Kidney epithelial cell (primary cell): ENCODE data around the gene TRIML1. TPM values are rescaled to one million over a fixed set of nuclear protein-coding genes. Genes with fewer than 3 reads are reported as not detected.

Experiments
- DNase-seq: peaks from one replicate; pipeline ENCODE4 v3.0.0-alpha.2; 2010; ENCODE audit warnings: low read depth
- H3K27me3 ChIP-seq: 2 replicates; pipeline ENCODE4 v1.6.0; 2011; ENCODE audit warnings: low read length; ENCODE audit not compliant: control insufficient read depth, insufficient read depth
- H3K36me3 ChIP-seq: 2 replicates; pipeline ENCODE4 v1.5.1; 2011; ENCODE audit warnings: low read length; ENCODE audit not compliant: control insufficient read depth, insufficient read depth
- H3K4me3 ChIP-seq: 2 replicates; pipeline ENCODE4 v1.5.1; 2011; ENCODE audit warnings: low read depth, mild to moderate bottlenecking, control low read depth, low read length
- total RNA-seq: library from RNA; depleted of rRNA; stranded (reverse); fragments of >200 nt; gene quantifications from 2 replicates; pipeline ENCODE4 v1.2.3, GENCODE V29; 2015
- TF ChIP-seq, protein P1 (sequence below): IDR thresholded peaks from 2 replicates; pipeline ENCODE4 v1.5.1; 2011; ENCODE audit warnings: mild to moderate bottlenecking, moderate library complexity, low read length, control low read depth, inconsistent platforms; ENCODE audit not compliant: insufficient read depth, poor library complexity, severe bottlenecking

The TRIML1 gene
- total RNA-seq, 1 donor from 2014 or later: not detected

DNA sequence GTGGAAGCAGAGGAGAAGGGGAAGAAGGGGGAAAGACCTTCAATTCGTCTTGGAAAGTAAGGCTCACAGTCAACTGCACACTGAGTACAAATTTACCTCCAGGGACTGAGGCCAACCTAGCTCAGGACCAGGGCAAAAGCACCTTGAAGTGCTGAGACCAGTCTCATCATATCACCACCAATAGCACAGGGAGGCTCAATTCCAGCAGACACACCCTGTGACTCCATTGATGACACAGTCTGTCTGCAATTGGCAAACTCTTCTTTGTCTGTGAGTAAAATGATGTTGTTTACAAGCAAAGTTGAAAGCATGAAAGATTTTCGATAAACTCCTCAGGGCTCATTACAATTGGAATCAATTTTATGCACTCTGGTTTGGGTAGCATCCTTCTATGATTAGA, 32.3 kb downstream of the TRIML1 start:
- TF ChIP-seq, protein P1, sequence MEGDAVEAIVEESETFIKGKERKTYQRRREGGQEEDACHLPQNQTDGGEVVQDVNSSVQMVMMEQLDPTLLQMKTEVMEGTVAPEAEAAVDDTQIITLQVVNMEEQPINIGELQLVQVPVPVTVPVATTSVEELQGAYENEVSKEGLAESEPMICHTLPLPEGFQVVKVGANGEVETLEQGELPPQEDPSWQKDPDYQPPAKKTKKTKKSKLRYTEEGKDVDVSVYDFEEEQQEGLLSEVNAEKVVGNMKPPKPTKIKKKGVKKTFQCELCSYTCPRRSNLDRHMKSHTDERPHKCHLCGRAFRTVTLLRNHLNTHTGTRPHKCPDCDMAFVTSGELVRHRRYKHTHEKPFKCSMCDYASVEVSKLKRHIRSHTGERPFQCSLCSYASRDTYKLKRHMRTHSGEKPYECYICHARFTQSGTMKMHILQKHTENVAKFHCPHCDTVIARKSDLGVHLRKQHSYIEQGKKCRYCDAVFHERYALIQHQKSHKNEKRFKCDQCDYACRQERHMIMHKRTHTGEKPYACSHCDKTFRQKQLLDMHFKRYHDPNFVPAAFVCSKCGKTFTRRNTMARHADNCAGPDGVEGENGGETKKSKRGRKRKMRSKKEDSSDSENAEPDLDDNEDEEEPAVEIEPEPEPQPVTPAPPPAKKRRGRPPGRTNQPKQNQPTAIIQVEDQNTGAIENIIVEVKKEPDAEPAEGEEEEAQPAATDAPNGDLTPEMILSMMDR: no peak
- DNase-seq: no peak
- no peak overlapping the region for H3K4me3 ChIP-seq

DNA sequence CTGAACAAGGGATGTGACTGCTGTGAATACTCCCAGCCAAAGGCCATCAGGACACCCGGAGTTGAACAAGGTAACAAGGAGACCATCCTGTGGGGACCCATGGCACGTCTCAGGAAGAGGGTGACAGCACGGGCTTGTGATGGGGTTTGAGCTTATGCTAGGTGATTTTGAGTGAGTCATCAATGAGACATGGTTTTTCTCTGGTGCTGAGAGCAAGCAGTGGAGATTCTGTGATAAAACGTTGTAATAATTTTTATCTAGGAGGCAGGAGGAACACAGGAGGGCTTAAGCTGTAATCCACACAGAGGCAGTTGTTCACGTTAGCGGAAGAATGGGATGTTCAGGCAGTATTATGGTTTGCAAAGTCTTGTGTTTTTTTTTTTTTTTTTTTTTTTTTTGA, 36.0 kb downstream of the TRIML1 start:
- DNase-seq: no peak
- Histone ChIP-seq H3K4me3 (no peak overlapping the region), H3K36me3 (no peaks in the 10 kb centered on the region), H3K27me3 (no peaks in the 10 kb centered on the region)
- TF ChIP-seq, protein P1: no peak

More for the DNA sequence above, 32.3 kb downstream of the TRIML1 start:
- Histone ChIP-seq H3K27me3 (no peaks in the 10 kb centered on the region), H3K36me3 (no peaks in the 10 kb centered on the region)

DNA sequence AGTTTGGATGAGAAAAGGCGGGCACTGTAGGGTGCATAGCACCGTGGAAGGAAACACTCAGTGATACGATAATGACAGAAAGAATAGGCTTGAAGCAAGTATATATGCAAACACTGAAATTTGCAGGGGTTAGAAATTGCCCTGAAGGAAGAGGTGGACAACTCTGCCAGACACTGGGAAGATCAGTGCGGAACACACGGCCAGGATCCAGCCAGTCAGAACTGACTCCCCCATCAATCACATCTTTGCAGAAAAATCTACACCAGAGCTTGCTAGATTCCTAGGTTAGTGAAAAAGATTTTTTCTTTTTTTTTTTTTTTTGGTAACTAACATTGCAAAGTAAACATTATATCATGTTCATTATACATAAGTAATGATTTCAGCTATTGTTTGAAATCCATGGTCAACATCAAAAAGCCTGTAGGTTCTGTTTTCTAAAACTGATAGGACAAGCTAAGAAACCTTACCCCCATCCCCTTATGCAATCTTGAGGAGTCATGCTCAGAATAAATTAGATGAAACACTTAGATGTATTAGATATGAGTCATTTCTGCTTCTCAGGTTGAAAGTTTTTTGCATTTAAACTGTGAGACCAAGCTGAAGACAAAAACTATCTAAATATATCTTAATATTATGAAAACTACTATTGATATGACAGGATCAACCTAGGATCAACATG, 38.9 kb downstream of the TRIML1 start:
- no peak for DNase-seq
- H3K4me3 ChIP-seq: no peak overlapping the region
- TF ChIP-seq, protein P1: no peak
- no peaks in the 10 kb centered on the region for H3K36me3 ChIP-seq
- H3K27me3 ChIP-seq: no peaks in the 10 kb centered on the region

DNA sequence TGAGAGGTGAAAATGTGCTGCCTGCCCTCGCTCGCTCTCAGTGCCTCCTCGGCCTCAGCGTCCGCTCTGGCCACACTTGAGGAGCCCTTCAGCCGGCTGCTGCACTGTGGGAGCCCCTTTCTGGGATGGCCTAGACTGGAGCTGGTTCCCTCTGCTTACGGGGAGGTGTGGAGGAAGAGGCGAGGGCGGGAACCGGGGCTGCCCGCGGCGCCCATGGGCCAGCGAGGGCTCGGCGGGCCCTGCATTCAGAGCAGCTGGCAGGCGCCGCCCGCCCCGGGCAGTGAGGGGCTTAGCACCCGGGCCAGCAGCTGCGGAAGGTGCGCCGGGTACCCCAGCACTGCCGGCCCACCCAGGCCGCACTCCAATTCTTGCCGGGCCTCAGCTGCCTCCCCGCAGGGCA, 39.6 kb downstream of the TRIML1 start:
- no peak for DNase-seq
- Histone ChIP-seq H3K4me3 (no peak overlapping the region), H3K36me3 (no peaks in the 10 kb centered on the region), H3K27me3 (no peaks in the 10 kb centered on the region)
- TF ChIP-seq, protein P1: no peak

DNA sequence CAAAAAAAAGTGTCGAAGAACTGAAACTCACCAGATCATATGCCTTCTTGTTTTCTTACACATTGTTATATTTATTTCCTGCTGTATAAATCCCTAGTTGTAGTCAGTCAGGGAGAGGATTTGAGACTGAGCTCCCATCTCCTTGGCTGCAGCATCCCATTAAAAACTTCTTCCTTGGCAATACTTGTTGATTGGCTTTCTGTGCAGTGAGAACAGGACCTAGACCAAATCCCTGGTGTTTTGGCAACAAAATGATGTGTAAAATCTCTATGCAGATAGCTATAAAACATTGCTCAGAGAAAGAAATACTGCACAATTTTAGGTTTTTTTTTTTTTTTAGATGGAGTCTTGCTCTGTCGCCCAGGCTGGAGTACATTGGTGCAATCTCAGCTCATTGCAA, 47.9 kb downstream of the TRIML1 start:
- TF ChIP-seq, protein P1: no peak
- no peak overlapping the region for H3K4me3 ChIP-seq
- no peak for DNase-seq
- no peaks in the 10 kb centered on the region for H3K27me3 ChIP-seq
- H3K36me3 ChIP-seq: no peaks in the 10 kb centered on the region

DNA sequence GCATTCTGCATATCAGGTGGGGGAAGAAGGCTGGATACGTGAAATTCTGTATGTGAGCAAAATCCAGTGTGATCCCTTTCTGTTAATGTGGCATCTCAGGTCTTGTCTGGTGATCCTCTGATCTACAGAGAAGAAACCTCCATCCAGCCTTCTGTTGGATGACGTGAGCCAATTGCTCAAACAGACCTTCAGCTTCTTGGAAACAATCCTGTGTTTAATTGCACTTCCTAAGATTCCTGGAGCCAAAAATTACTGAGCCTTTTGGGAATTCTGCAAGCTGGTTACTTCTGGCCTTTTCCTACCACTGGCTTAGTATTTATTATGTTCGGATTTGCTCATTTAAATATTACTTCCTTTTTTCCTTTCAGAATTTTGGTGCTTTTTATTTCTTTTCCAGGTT, 51.2 kb downstream of the TRIML1 start:
- DNase-seq: no peak
- Histone ChIP-seq H3K27me3 (no peaks in the 10 kb centered on the region), H3K4me3 (no peak overlapping the region), H3K36me3 (no peaks in the 10 kb centered on the region)
- TF ChIP-seq, protein P1: no peak
